AG08396 (cell line): Measurements from ENCODE around the gene SLC35D1.
"Not testable (repeated sequence)": the region's sequence is repeated elsewhere in the genome, so short reads cannot be mapped to it uniquely, and the experiment has no call there.

Source experiments
- DNase-seq: peaks from one replicate; pipeline ENCODE4 v3.0.0; 2012; ENCODE audit warnings: low spot score, mixed read lengths

Gene SLC35D1

DNA sequence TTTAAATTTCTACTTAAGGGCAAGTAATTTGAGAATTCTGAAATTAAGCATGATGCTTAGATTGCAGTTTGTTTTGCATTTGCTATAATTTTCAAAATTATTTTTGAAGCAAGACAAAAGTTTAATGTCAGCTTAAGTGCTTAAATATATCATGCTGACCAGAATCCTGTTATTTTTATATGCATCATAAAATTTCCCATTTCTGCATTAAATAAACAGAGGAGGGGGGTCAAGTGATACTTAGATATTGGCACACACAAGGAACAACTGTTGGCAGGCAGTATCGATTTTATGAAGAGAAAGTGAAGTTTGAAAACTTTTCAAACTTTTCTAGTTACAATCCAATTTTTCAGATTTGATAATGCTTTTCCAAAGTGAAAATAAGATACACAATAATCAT lies 68.1 kb downstream of the SLC35D1 start:
- no peak for DNase-seq

DNA sequence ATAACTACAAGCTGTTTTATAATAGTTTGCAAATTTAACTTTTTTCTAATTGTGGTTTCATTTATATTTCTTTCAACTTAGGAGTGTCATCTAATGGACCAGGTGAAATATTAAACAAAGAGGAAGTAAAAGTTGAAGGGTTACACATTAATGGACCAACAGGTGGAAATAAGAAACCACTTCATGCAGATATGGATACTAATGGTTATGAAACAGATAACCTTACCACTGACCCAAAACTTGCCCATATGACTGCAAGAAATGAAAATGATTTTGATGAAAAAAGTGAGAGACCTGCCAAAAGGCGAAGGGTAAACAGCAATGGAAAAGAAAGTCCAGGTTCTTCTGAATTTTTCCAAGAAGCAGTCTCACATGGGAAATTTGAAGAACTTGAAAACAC lies 69.5 kb downstream of the SLC35D1 start:
- no peak for DNase-seq

DNA sequence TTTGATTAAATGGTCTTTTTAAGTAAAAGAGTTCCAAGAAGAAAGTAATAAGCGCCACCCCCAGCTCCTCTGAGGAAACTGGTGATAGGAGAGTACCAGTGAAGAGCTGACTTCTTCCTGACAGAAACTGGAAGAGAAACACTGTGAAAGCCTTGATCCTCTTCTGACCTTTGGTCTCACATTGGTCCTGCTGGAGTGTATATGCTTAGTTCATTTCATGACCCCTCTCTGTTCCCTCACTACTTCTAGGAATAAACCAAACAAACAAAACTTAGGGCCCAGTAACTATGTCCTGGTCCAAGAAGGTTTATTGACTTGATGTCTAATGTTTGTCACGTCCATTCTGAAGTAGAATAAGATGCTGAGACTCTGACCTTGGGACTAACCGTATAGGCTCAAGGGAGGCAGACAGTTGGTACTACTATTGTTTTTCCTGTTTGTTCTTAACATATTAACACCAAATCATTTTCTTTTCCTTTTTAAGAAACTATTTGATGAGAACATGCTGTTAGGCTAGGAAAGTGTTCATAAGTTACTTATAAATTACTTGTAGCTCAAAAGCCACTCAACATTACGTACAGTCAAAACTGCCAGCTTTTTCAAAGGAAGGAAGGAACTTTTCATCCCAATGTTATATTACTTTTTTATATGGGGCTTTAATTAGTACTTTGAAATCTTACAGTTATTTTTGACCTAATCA lies 71.2 kb downstream of the SLC35D1 start:
- no peak for DNase-seq

DNA sequence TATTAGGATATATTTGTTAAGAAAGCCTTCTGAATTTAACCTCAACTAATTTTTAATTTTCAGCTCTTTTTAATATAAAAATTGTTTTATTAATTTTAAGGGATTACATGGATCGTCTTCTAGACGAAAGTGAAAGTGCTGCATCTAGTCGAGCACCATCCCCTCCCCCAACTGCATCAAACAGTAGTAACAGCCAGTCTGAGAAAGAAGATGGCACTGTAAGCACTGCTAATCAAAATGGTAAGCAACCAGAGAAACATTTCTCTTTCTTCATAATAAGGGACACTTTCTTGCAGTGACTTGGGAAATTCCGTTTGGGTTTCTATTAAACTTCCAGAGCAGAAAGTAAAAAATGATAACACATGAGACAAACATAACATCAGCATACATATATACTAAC lies 72.3 kb downstream of the SLC35D1 start:
- DNase-seq, result peak; percentile 6

DNA sequence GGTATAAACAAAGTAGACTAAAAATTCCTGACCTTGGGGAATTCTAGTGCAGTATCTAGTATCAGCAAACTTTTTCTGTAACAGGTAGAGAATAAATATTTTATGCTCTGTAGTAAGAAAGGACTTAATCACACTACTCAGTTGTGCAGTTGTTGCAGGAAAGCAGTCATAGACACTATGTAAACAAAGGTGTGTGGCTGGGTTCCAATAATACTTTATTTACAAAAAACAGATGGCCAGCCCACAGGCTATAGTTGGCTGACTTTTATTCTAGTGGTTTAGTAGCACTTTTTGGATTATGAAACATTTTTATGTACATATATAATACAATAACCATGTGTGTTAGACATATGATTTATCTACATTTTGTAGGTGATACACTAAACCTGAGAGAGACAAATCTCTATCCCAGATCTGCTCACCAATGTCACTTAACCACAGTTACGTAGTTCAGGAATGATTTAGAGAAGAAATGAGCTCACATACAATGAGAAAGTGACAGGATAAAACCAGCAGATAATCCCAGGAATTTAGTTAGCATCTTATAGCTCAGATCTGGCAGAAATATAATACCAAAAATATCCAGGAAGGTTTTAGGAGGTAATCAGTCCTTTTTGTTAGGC lies 73.1 kb downstream of the SLC35D1 start:
- DNase-seq, result no peak

DNA sequence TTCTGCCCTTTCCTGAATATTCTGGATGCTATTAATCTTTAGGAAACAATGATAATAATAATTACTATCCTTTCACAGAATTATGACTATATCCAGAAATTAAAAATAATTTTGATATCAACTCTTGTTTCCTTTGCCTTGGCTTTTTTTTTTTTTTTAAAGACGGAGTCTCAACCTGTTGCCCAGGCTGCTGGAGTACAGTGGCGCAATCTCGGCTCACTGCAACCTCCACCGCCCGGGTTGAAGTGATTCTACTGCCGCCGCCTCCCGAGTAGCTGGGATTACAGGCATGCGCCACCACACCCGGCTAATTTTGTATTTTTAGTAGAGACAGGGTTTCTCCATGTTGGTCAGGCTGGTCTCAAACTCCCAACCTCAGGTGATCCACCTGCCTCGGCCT lies 74.3 kb downstream of the SLC35D1 start:
- DNase-seq, result not testable (repeated sequence)

DNA sequence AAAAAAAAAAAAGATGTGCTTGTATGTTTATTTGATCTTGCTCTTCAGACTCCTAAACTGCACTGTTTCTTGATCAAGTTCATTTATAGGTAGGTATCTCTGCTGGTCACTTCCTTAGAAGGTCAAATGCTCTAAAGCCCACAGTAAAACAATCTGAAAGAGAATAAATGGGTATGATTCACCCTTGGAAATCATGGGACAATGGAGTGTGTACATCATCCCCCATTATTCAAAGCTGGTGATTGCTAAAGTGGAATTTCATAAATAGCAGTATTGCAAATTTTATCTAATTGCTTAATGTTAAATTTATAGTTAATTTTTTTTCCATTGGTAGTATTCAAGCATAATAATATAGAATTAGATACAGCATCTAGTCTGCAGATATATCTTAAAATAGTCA lies 75.7 kb downstream of the SLC35D1 start:
- no peak for DNase-seq

DNA sequence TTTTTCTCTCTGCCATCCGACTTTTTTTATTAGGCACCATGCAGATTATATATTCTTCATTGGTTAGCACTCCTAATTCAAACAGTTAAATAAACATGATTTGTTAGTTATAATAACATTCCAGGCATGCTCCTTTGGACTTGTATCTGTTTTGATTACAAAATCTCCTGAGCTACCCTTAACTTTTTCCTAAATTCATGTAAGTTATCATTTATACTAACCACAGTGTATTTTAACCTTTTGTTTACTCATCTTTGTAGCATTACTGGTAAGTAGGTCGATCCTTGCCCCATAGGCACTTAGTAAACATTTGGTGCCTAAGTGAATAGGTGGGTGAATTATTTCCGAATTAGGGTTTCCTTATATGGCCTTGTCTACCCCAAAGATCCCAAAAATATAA lies 85.4 kb downstream of the SLC35D1 start:
- no peak for DNase-seq

DNA sequence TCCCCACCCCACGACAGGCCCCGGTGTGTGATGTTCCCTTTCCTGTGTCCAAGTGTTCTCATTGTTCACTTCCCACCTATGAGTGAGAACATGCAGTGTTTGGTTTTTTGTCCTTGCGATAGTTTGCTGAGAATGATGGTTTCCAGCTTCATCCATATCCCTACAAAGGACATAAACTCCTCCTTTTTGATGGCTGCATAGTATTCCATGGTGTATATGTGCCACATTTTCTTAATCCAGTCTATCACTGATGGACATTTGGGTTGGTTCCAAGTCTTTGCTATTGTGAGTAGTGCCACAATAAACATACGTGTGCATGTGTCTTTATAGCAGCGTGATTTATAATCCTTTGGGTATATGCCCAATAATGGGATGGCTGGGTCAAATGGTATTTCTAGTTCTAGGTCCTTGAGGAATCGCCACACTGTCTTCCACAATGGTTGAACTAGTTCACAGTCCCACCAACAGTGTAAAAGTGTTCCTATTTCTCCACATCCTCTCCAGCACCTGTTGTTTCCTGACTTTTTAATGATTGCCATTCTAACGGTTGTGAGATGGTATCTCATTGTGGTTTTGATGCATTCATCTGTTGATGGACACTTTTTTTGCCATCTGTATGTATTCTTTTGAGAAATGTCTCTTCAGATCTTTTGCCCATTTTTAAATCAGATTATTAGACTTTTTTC lies 87.6 kb downstream of the SLC35D1 start:
- not testable (repeated sequence) for DNase-seq

DNA sequence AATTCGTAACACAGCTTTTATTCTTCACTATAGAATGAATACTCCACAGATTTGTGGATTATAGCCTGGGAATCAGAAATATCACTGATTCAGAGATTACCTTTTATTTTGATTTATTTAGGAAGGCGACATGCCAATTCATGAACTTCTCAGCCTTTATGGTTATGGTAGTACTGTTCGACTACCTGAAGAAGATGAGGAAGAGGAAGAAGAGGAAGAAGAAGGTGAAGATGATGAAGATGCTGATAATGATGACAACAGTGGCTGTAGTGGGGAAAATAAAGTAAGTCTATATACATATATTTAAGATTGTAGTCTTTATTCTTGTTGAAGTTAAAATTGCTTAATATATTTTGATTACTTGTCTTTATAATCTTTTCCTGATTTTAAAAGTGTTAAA lies 96.0 kb downstream of the SLC35D1 start:
- no peak for DNase-seq

DNA sequence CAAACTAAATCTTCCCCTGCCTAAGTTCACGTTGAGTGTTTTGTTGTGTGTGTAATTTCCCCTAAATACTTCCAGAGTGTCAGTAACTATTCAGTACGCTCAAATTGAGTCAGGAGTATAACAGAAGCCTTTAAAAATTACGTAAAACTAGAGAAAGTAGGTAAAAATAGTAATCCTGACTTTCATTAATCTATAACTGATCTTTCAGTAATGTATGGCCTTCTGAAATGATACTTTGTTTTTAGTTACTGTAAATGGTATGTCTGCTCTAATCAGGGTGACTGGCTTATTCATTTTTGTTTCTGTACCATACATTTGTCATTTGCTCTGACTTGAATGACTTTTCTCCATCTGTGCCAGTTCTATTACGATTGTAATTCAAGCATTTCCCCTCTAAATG lies 99.7 kb downstream of the SLC35D1 start:
- DNase-seq, result no peak

DNA sequence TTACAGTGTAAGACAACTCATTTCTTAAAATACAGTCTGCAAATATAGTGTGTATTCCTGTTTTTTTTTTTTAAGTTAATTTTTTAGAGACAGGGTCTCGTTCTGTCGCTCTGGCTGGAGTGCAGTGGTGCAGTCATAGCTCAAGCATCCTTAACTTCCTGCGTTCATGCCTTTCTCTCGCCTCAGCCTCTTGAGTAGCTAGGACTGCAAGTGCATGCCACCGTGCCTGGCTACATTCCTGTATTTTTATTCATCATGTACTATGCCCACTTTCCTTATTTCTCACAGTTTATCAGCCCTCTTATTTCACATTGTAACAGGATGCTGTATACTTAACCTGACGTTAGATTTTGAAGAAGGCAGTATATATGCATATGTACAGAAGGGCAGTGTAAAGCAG lies 102.4 kb downstream of the SLC35D1 start:
- DNase-seq, result no peak
